Inflammatory macrophage treated with lipopolysaccharide for 4 hours (primary cell): ENCODE data around the gene KRT2.
A peak's percentile ranks its signal among the peaks of the same experiment; 100 is the strongest.

Source experiments
- DNase-seq: peaks from one replicate; pipeline ENCODE4 v3.0.0-alpha.2; 2020

The KRT2 gene

GRCh38 chr12:52636189-52636588, 15.8 kb downstream of the KRT2 start:
- no peak for DNase-seq

GRCh38 chr12:52634266-52635056, 17.6 kb downstream of the KRT2 start:
- DNase-seq: no peak

- DNase-seq: peak; percentile 1
These were observed 18.6 kb downstream of the KRT2 start for GRCh38 chr12:52633383-52633782.

- DNase-seq: no peak
These were observed 19.4 kb downstream of the KRT2 start for GRCh38 chr12:52632656-52633055.

- DNase-seq: no peak
These were observed 20.1 kb downstream of the KRT2 start for GRCh38 chr12:52631676-52632459.

GRCh38 chr12:52631264-52631663, 20.7 kb downstream of the KRT2 start:
- no peak for DNase-seq

GRCh38 chr12:52630599-52631200, 21.3 kb downstream of the KRT2 start:
- no peak for DNase-seq

- no peak for DNase-seq
These were observed 22.0 kb downstream of the KRT2 start for GRCh38 chr12:52630008-52630500.

- peak; percentile 31 for DNase-seq
These were observed 22.6 kb downstream of the KRT2 start for GRCh38 chr12:52629281-52630007.

GRCh38 chr12:52628841-52629240, 23.2 kb downstream of the KRT2 start:
- no peak for DNase-seq

GRCh38 chr12:52628111-52628507, 23.9 kb downstream of the KRT2 start:
- no peak for DNase-seq

GRCh38 chr12:52627395-52628110, 24.5 kb downstream of the KRT2 start:
- DNase-seq: no peak

GRCh38 chr12:52622349-52622748, 29.7 kb downstream of the KRT2 start:
- DNase-seq: no peak

GRCh38 chr12:52618866-52619265, 33.1 kb downstream of the KRT2 start:
- no peak for DNase-seq

- no peak for DNase-seq
These were observed 33.8 kb downstream of the KRT2 start, which contains the start of gene KRT73 for GRCh38 chr12:52618216-52618615. Gene KRT73 (minus strand): TSS chr12:52618559. CDS start chr12:52618524, 35 bp downstream.

- no peak for DNase-seq
These were observed 34.6 kb downstream of the KRT2 start for GRCh38 chr12:52617403-52617785.

GRCh38 chr12:52616680-52617402, 35.2 kb downstream of the KRT2 start:
- no peak for DNase-seq

- no peak for DNase-seq
These were observed 36.1 kb downstream of the KRT2 start for GRCh38 chr12:52615912-52616311.

- peak; percentile 69 for DNase-seq
These were observed 36.7 kb downstream of the KRT2 start for GRCh38 chr12:52615208-52615868.

GRCh38 chr12:52614381-52615207, 37.4 kb downstream of the KRT2 start:
- peak; percentile 3 for DNase-seq
